H1 (cell line): Measurements from ENCODE around the gene CTCF. TPM values are rescaled to one million over a fixed set of nuclear protein-coding genes. Genes with fewer than 3 reads are reported as not detected.

Experiments used
- CTCF ChIA-PET: fragments of 300-600 bp; sonication (Branson Sonifier 250); formaldehyde crosslinking; loops from one replicate; lab custom pipeline; 2021; ENCODE audit not compliant: partially characterized antibody; lab: Charles Lee
- POLR2A ChIA-PET: fragments of 300-600 bp; sonication (Branson Sonifier 250); formaldehyde crosslinking; loops from one replicate; lab custom pipeline; 2021; ENCODE audit warnings: inconsistent platforms; ENCODE audit not compliant: partially characterized antibody; lab: Charles Lee
- DNase-seq, 2 experiments: peaks; one replicate each; pipeline versions ENCODE4 v3.0.0 to v3.0.0-alpha.2; 2010 to 2022; ENCODE audit warnings: low spot score in 2 of 2, low read depth in 1 of 2, mixed read lengths in 1 of 2
- FAIRE-seq: peaks from 2 replicates; lab custom pipeline; 2011; peaks lifted over from hg19 to GRCh38; lab: Jason Lieb, UNC
- H2AFZ ChIP-seq: 2 replicates; pipeline ENCODE4 v1.8.1; 2012; ENCODE audit warnings: low read length, inconsistent platforms
- H2AK5ac ChIP-seq: 2 replicates; pipeline ENCODE4 v1.6.1; 2013; ENCODE audit warnings: low read depth, low read length
- H2BK120ac ChIP-seq: replicated peaks from 2 replicates; pipeline ENCODE3; 2013; ENCODE audit warnings: low read depth, low read length, inconsistent platforms
- H2BK12ac ChIP-seq: 2 replicates; pipeline ENCODE4 v1.6.1; 2013; ENCODE audit warnings: low read depth, low read length
- H2BK15ac ChIP-seq: 2 replicates; pipeline ENCODE4 v1.6.1; 2013; ENCODE audit warnings: low read length
- H2BK20ac ChIP-seq: 2 replicates; pipeline ENCODE4 v1.6.1; 2013; ENCODE audit warnings: low read length
- H2BK5ac ChIP-seq: 2 replicates; pipeline ENCODE4 v1.6.1; 2013; ENCODE audit warnings: low read depth, low read length
- H3K14ac ChIP-seq: 2 replicates; pipeline ENCODE4 v1.6.1; 2013; ENCODE audit warnings: inconsistent platforms; ENCODE audit not compliant: insufficient read length
- H3K18ac ChIP-seq: 2 replicates; pipeline ENCODE4 v1.6.1; 2013; ENCODE audit warnings: low read length; ENCODE audit errors: extremely low read depth
- H3K23ac ChIP-seq: 2 replicates; pipeline ENCODE4 v1.6.1; 2013; ENCODE audit warnings: inconsistent platforms; ENCODE audit not compliant: insufficient read length
- H3K23me2 ChIP-seq: 2 replicates; pipeline ENCODE4 v1.6.1; 2013; ENCODE audit warnings: low read depth, low read length
- H3K27ac ChIP-seq: 2 replicates; pipeline ENCODE4 v1.6.1; 2011; ENCODE audit warnings: low read depth, low read length, inconsistent platforms
- H3K27me3 ChIP-seq, 4 experiments: replicated peaks in 1 of 4; 1 replicate in 1 of 4; 2 replicates in 3 of 4; pipeline versions ENCODE4 v1.6.1 to v1.8.1; 2011 to 2013; ENCODE audit warnings: low read length in 3 of 4, mild to moderate bottlenecking in 3 of 4, inconsistent platforms in 2 of 4, mixed read lengths in 2 of 4, moderate library complexity in 1 of 4; ENCODE audit not compliant: control insufficient read depth in 3 of 4, insufficient read depth in 3 of 4; ENCODE audit errors: extremely low read depth in 1 of 4
- H3K36me3 ChIP-seq, 4 experiments: 2 replicates each; pipeline versions ENCODE4 v1.6.1 to v1.8.1; 2011 to 2013; ENCODE audit warnings: mild to moderate bottlenecking in 4 of 4, low read length in 3 of 4, moderate library complexity in 2 of 4, control low read depth in 1 of 4, inconsistent platforms in 1 of 4; ENCODE audit not compliant: insufficient read depth in 4 of 4, control insufficient read depth in 2 of 4
- H3K4ac ChIP-seq: replicated peaks from 2 replicates; pipeline ENCODE3; 2013; ENCODE audit warnings: low read length, low read depth, mixed read lengths, inconsistent platforms; ENCODE audit not compliant: insufficient read length
- H3K4me1 ChIP-seq, 4 experiments: replicated peaks in 1 of 4; 1 replicate in 1 of 4; 2 replicates in 3 of 4; pipeline versions ENCODE4 v1.6.1 to v1.8.1; 2011 to 2013; ENCODE audit warnings: low read length in 3 of 4, inconsistent platforms in 2 of 4, mixed read lengths in 1 of 4; ENCODE audit not compliant: insufficient read depth in 4 of 4, control insufficient read depth in 3 of 4
- H3K4me2 ChIP-seq, 2 experiments: 2 replicates each; pipeline versions ENCODE4 v1.6.1 to v1.8.1; 2011 to 2013; ENCODE audit warnings: low read depth in 2 of 2, low read length in 2 of 2, control low read depth in 1 of 2, inconsistent platforms in 1 of 2, mild to moderate bottlenecking in 1 of 2; ENCODE audit not compliant: insufficient read depth in 1 of 2
- H3K4me3 ChIP-seq, 4 experiments: fragments of 200-600, 300-600 bp in 1 of 4; sonication (generic), shearing (Covaris generic), sonication (Bioruptor Twin) in 1 of 4; 2 replicates each; pipeline versions ENCODE4 v1.5.1 to v1.8.1; 2011 to 2016; ENCODE audit warnings: low read length in 4 of 4, low read depth in 3 of 4, control low read depth in 2 of 4, inconsistent platforms in 2 of 4, mild to moderate bottlenecking in 2 of 4, mixed read lengths in 1 of 4, moderate library complexity in 1 of 4; ENCODE audit not compliant: insufficient read depth in 2 of 4; ENCODE audit errors: extremely low read depth in 1 of 4
- H3K56ac ChIP-seq: replicated peaks from 2 replicates; pipeline ENCODE3; 2013; ENCODE audit warnings: low read depth, mild to moderate bottlenecking, mixed read lengths, low read length, inconsistent platforms; ENCODE audit not compliant: insufficient read length
- H3K79me1 ChIP-seq: 2 replicates; pipeline ENCODE4 v1.6.1; 2013; ENCODE audit warnings: low read depth, low read length, control low read depth
- H3K79me2 ChIP-seq, 2 experiments: 2 replicates each; pipeline versions ENCODE4 v1.6.1 to v1.8.1; 2012 to 2013; ENCODE audit warnings: low read length in 2 of 2, mild to moderate bottlenecking in 2 of 2, inconsistent platforms in 1 of 2; ENCODE audit not compliant: insufficient read depth in 2 of 2, control insufficient read depth in 1 of 2
- H3K9ac ChIP-seq, 4 experiments: replicated peaks in 1 of 4; 1 replicate in 1 of 4; 2 replicates in 3 of 4; pipeline versions ENCODE4 v1.6.1 to v1.8.1; 2011 to 2013; ENCODE audit warnings: low read depth in 3 of 4, low read length in 3 of 4, control low read depth in 2 of 4, mild to moderate bottlenecking in 2 of 4, moderate library complexity in 2 of 4, inconsistent platforms in 1 of 4; ENCODE audit errors: extremely low read depth in 1 of 4
- H3K9me3 ChIP-seq, 2 experiments: 2 replicates each; pipeline versions ENCODE4 v1.6.1 to v1.8.1; 2012 to 2013; ENCODE audit warnings: mild to moderate bottlenecking in 2 of 2, moderate library complexity in 2 of 2, control low read depth in 1 of 2, inconsistent platforms in 1 of 2, low read depth in 1 of 2, low read length in 1 of 2, mixed read lengths in 1 of 2; ENCODE audit not compliant: insufficient read depth in 2 of 2
- H4K20me1 ChIP-seq, 2 experiments: replicated peaks in 1 of 2; 2 replicates each; pipeline versions ENCODE3 to v1.8.1; 2011 to 2013; ENCODE audit warnings: inconsistent platforms in 2 of 2, low read length in 2 of 2, mild to moderate bottlenecking in 1 of 2; ENCODE audit not compliant: insufficient read depth in 2 of 2, control insufficient read depth in 1 of 2
- H4K5ac ChIP-seq: 2 replicates; pipeline ENCODE4 v1.6.1; 2013; ENCODE audit warnings: low read length, low read depth, mixed read lengths, inconsistent platforms; ENCODE audit not compliant: insufficient read length
- H4K8ac ChIP-seq: 2 replicates; pipeline ENCODE4 v1.8.0; 2013; ENCODE audit warnings: mild to moderate bottlenecking, moderate library complexity, low read length, inconsistent platforms; ENCODE audit not compliant: insufficient read depth; ENCODE audit errors: extremely low read depth
- H4K91ac ChIP-seq: replicated peaks from 2 replicates; pipeline ENCODE3; 2013; ENCODE audit warnings: low read length, mixed read lengths, inconsistent platforms; ENCODE audit not compliant: insufficient read length
- GABPA ChIP-seq: IDR thresholded peaks from 2 replicates; pipeline ENCODE4 v1.6.1; 2011; ENCODE audit warnings: mild to moderate bottlenecking, low read length, moderate library complexity, borderline replicate concordance; ENCODE audit not compliant: insufficient read depth
- NRF1 ChIP-seq: IDR thresholded peaks from 2 replicates; pipeline ENCODE4 v1.6.1; 2011; ENCODE audit warnings: mild to moderate bottlenecking, low read depth, low read length, improper control_type of control experiment
- RAD21 ChIP-seq, 2 experiments: IDR thresholded peaks in 1 of 2; conservative IDR thresholded peaks in 1 of 2; 2 replicates each; pipeline ENCODE4 v1.6.1; 2011; ENCODE audit warnings: low read depth in 2 of 2, low read length in 2 of 2, improper control_type of control experiment in 1 of 2, inconsistent platforms in 1 of 2, mild to moderate bottlenecking in 1 of 2, moderate library complexity in 1 of 2
- TAF7 ChIP-seq: optimal IDR thresholded peaks from 2 replicates; pipeline ENCODE3; 2011; ENCODE audit warnings: low read depth, mild to moderate bottlenecking, inconsistent platforms, low read length, moderate library complexity, borderline replicate concordance
- YY1 ChIP-seq: IDR thresholded peaks from 2 replicates; pipeline ENCODE4 v1.6.1; 2011; ENCODE audit warnings: low read depth, mild to moderate bottlenecking, low read length
- WGBS, 2 experiments: shearing (Covaris generic) in 1 of 2; methylation state at CpG; one replicate each; pipeline versions ENCODE4 v1.1.6 to v1.1.7; 2013 to 2015; ENCODE audit warnings: low lambda C conversion rate in 2 of 2, mixed read lengths in 2 of 2, inconsistent platforms in 1 of 2, low coverage in 1 of 2, missing lambda C conversion rate in 1 of 2; ENCODE audit not compliant: insufficient replicate concordance in 2 of 2, insufficient coverage in 1 of 2, insufficient read length in 1 of 2; ENCODE audit errors: extremely low coverage in 1 of 2, missing lambda C conversion rate in 1 of 2; 5-methylcytosine and 5-hydroxymethylcytosine counted together
- long read RNA-seq, 2 experiments: library from RNA in 1 of 2; library from capped mRNA in 1 of 2; stranded (forward); transcript quantifications; one replicate each; pipeline ENCODE4 v2.0.0, GENCODE V29; 2021; ENCODE audit warnings: inconsistent platforms in 1 of 2
- polyA minus RNA-seq, 3 experiments: library from RNA; depleted of rRNA, polyadenylated mRNA; stranded (reverse); fragments of >200 nt; gene quantifications; 1 replicate in 2 of 3; 2 replicates in 1 of 3; pipeline ENCODE4 v1.2.3, GENCODE V29; 2011
- polyA plus RNA-seq, 7 experiments: library from polyadenylated mRNA; depleted of rRNA in 3 of 7; stranded (reverse) in 5 of 7; unstranded in 2 of 7; fragments of >200 nt in 5 of 7; fragments of 200-250 nt in 2 of 7; gene quantifications; 1 replicate in 5 of 7; 2 replicates in 1 of 7; 4 replicates in 1 of 7; pipeline versions ENCODE4 v1.2.1 to v1.2.3, GENCODE V29; 2011 to 2013; ENCODE audit warnings: missing spikeins in 2 of 7, mixed read lengths in 2 of 7
- total RNA-seq: library from RNA; stranded (reverse); fragmentation: NEBNext Ultra II Directional; extraction: Animal tissue kit (Norgen Biotek cat#: 25700); gene quantifications from 2 replicates; pipeline ENCODE4 v1.2.1, GENCODE V29; 2021

The CTCF gene, protein sequence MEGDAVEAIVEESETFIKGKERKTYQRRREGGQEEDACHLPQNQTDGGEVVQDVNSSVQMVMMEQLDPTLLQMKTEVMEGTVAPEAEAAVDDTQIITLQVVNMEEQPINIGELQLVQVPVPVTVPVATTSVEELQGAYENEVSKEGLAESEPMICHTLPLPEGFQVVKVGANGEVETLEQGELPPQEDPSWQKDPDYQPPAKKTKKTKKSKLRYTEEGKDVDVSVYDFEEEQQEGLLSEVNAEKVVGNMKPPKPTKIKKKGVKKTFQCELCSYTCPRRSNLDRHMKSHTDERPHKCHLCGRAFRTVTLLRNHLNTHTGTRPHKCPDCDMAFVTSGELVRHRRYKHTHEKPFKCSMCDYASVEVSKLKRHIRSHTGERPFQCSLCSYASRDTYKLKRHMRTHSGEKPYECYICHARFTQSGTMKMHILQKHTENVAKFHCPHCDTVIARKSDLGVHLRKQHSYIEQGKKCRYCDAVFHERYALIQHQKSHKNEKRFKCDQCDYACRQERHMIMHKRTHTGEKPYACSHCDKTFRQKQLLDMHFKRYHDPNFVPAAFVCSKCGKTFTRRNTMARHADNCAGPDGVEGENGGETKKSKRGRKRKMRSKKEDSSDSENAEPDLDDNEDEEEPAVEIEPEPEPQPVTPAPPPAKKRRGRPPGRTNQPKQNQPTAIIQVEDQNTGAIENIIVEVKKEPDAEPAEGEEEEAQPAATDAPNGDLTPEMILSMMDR
- total RNA-seq (66.0 and 67.5 TPM in 2 replicates), polyA plus RNA-seq (2011; rRNA removed) (24.2 and 32.4 TPM in 2 replicates), polyA minus RNA-seq (2011; rRNA and poly(A)+ RNA removed) (68.3 and 71.1 TPM in 2 replicates)
- 37.2 TPM for polyA plus RNA-seq (2011; cell fraction: cytosol; rRNA removed)
- 29.2 TPM for polyA plus RNA-seq (2011; cell fraction: nucleus; rRNA removed)
- 43.4 to 53.6 TPM (median 48.6 TPM) in 4 replicates for polyA plus RNA-seq (2012, experiment 1 of 2)
- 8.4 TPM for polyA plus RNA-seq (2012, experiment 2 of 2)
- 36.9 TPM for polyA plus RNA-seq (2013, experiment 1 of 2)
- 34.8 TPM for polyA plus RNA-seq (2013, experiment 2 of 2)
- polyA minus RNA-seq (2011; cell fraction: cytosol; rRNA and poly(A)+ RNA removed): 32.3 TPM
- polyA minus RNA-seq (2011; cell fraction: nucleus; rRNA and poly(A)+ RNA removed): 38.8 TPM
- long read RNA-seq, experiment 1, partial matches to known transcripts: 30 of 37 reads
- long read RNA-seq, experiment 1, other reads (novel, unspliced or antisense): 3 of 37 reads
- long read RNA-seq, experiment 2, transcript CTCF-214 (10 exons, 3,521 nt): major isoform, 6 of 34 reads
- long read RNA-seq, experiment 2, partial matches to known transcripts: 23 of 34 reads
- long read RNA-seq, experiment 2, other reads (novel, unspliced or antisense): 4 of 34 reads

- no peak within 1 kb of the TSS for H2AK5ac ChIP-seq
- H2BK5ac ChIP-seq: peak within 1 kb of the TSS; percentile 98
- no peak for FAIRE-seq
- H3K4me2 ChIP-seq: peak within 1 kb of the TSS; percentile 81 to 92
- H3K14ac ChIP-seq: no peak within 1 kb of the TSS
- H3K23ac ChIP-seq: no peak within 1 kb of the TSS
- peak within 1 kb of the TSS; percentile 92 for H3K18ac ChIP-seq
- H3K4me3 ChIP-seq: peak within 1 kb of the TSS; percentile 76 to 94 (median 82)
- ChIA-PET POLR2A (interaction anchor here (0.6 to 8.4 kb wide), 27 partner anchors 8 to 98 kb away, joined by 3 to 105 read pairs (median 5); partner anchors contain the start of genes ACD, ATP6V0D1, CARMIL2 and PARD6A), CTCF (interaction anchor here (1.0 to 10.4 kb wide), 13 partner anchors 8 to 101 kb away, joined by 3 to 108 read pairs (median 7); no protein-coding TSS in a partner anchor)
- no peak within 1 kb of the TSS; the same call in 1 of the 2 replicates for H2BK12ac ChIP-seq
- DNase-seq: no peak
- H3K4me1 ChIP-seq: peaks cover 0 to 7% (median 1%) of the 10 kb centered on the region in 4 experiments; a peak in 4 of 7 replicates
- H2BK20ac ChIP-seq: no peak within 1 kb of the TSS
- no peak within 1 kb of the TSS for H2BK120ac ChIP-seq
- H3K9ac ChIP-seq: peak within 1 kb of the TSS; percentile 97 to 100 (median 99)
- H3K9me3 ChIP-seq: no peaks in the 10 kb centered on the region
- H3K79me2 ChIP-seq: peaks cover 16 to 62% of the 10 kb centered on the region in 2 experiments
- H2AFZ ChIP-seq: no peak within 1 kb of the TSS; the same call in 1 of the 2 replicates
- peaks cover 3% of the 10 kb centered on the region for H3K23me2 ChIP-seq
- peak within 1 kb of the TSS; percentile 96 for H4K5ac ChIP-seq
- H2BK15ac ChIP-seq: no peak within 1 kb of the TSS
- H3K79me1 ChIP-seq: peaks cover 10% of the 10 kb centered on the region
- peak within 1 kb of the TSS; percentile 85 for H3K4ac ChIP-seq
- peaks cover 0 to 2% of the 10 kb centered on the region in 2 experiments for H4K20me1 ChIP-seq
- peak within 1 kb of the TSS; percentile 98 for H3K56ac ChIP-seq
- no peaks in the 10 kb centered on the region for H3K36me3 ChIP-seq
- WGBS, 2 experiments: 3% methylated on average over 36 of the region's 62 CpGs; no CpG with 5 or more reads in 1 of the 2 experiments
- H4K8ac ChIP-seq: peak within 1 kb of the TSS; percentile 100
- peak within 1 kb of the TSS; percentile 98 for H3K27ac ChIP-seq
- H4K91ac ChIP-seq: peak within 1 kb of the TSS; percentile 99
- no peaks in the 10 kb centered on the region for H3K27me3 ChIP-seq
- TF ChIP-seq NRF1 (peak; percentile 66), GABPA (no peak), RAD21 (IDR thresholded peaks at IDR 0.05 in 1 of 2, conservative IDR thresholded peaks at IDR 0.05 in 1 of 2; ENCODE audit: low read depth in 2 of 2, low read length in 2 of 2) (peak; percentile 24 to 65; a peak in 3 of 4 replicates), TAF7 (peak; percentile 26), YY1 (peak; percentile 91)
These were observed at the start of gene CTCF for GRCh38 chr16:67562526-67562917. Gene CTCF, plus strand, starts transcription at chr16:67562526. Its CDS starts 48,307 bp downstream, at chr16:67610833.
